Neuron (in vitro differentiated cells): Measurements from ENCODE around the gene TFAP2A.

ENCODE experiments used
- H2AFZ ChIP-seq: one replicate; pipeline ENCODE4 v1.6.1; 2013; ENCODE audit warnings: low read depth, mild to moderate bottlenecking, inconsistent platforms, low read length, moderate library complexity
- H3K27me3 ChIP-seq: one replicate; pipeline ENCODE4 v1.6.1; 2013; ENCODE audit warnings: low read length; ENCODE audit not compliant: insufficient read depth
- H3K36me3 ChIP-seq: one replicate; pipeline ENCODE4 v1.6.1; 2013; ENCODE audit warnings: low read length; ENCODE audit not compliant: insufficient read depth
- H3K4me1 ChIP-seq: one replicate; pipeline ENCODE4 v1.6.1; 2013; ENCODE audit warnings: low read length; ENCODE audit not compliant: insufficient read depth
- H3K4me3 ChIP-seq: 2 replicates; pipeline ENCODE4 v1.5.1; 2013; ENCODE audit warnings: mild to moderate bottlenecking, low read length, moderate library complexity
- H3K9me3 ChIP-seq: one replicate; pipeline ENCODE4 v1.6.1; 2013; ENCODE audit warnings: low read length

TFAP2A gene

GRCh38 chr6:10385524-10386132 lies 29.2 kb downstream of the TFAP2A start:
- Histone ChIP-seq H3K27me3 (peaks cover 99% of the 10 kb centered on the region), H3K4me3 (no peak overlapping the region), H3K9me3 (no peaks in the 10 kb centered on the region), H3K36me3 (no peaks in the 10 kb centered on the region), H3K4me1 (peaks cover 8% of the 10 kb centered on the region), H2AFZ (no peak overlapping the region)

DNA sequence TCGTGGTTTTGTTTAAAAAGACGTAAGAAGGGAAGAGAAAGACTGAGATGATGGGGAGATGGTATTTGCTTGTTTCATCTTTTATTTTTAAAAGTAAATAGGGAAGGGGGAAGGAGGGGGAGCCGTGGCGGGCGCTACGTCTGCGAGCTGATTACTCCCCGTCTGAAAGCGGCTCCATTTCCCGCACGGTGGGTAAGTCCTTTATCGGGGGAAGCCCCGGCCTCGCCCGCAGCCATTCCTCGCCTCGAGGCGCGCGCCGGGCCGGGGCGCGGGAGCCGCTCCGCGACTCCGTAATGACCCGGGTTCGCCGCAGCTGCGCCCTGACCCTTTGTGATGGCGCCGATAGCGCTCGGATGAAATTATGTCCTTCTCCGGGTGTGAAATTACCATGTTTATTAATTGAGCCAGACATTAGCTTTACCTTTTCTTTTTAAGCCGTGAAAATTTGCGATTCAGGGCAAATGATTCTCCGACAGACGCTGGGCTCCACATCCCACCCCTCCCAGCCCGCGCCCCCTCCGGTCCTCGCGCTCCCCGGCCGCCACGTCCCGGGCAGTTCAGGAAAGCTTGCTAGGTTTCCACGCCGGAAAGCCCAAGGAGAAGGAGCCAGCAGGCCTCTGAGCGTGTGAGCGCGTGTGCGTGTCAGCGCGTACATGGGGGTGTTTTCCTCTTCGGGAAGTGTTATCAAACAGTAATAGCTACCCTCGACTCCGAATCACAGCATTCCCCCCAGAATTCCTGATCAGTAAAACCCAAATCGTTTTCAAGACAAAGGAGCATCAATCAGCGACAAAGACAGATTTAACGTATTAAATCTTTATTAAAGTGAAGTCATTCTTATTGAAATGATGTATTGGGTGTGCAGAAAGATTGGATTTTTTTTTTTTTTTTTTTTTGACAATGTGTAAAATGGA lies 30.0 kb downstream of the TFAP2A start:
- H3K4me3 ChIP-seq = no peak overlapping the region
- no peaks in the 10 kb centered on the region for H3K36me3 ChIP-seq
- H3K9me3 ChIP-seq = no peaks in the 10 kb centered on the region
- H3K27me3 ChIP-seq = peaks cover 95% of the 10 kb centered on the region
- H2AFZ ChIP-seq = no peak overlapping the region
- peaks cover 2% of the 10 kb centered on the region for H3K4me1 ChIP-seq

GRCh38 chr6:10384091-10384609 lies 30.7 kb downstream of the TFAP2A start:
- Histone ChIP-seq H3K36me3 (no peaks in the 10 kb centered on the region), H3K4me3 (no peak overlapping the region), H2AFZ (no peak overlapping the region), H3K9me3 (no peaks in the 10 kb centered on the region), H3K27me3 (peaks cover 89% of the 10 kb centered on the region), H3K4me1 (no peaks in the 10 kb centered on the region)

DNA sequence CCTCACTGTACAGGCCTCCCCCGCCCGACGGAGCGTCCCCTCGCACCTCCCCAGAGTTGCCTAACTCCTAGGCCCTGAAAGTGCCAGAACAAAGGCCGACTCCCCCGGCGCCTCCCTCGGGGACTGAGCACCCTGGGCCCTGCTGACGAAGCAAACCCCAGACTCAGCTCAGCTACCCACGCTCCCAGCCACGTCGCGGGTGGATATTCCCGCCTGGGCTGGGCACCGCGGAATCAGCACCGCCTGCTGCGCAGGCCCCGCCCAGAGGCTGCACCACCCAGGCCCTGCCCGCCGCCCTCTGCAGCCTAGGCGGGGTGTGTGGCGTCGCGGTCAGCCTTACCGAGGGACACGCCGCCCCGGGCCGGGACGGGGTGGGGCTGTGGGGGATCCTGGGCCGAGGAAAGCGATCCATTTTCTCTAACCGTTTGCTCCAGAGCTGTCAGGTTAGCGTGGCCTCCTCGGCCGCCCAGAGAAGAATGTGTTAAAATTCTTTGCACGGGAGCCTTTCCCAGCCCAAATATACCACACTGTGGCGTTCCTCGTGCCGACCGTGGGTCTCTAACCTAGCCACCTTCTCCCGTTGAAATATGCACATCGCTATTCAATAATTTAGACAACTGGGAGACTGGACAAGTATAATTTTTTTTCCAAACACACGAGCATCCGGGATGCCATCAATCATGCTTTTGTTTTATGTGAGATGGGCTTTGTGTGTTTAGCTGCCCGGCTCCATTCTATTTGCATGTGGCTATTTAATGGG lies 31.4 kb downstream of the TFAP2A start:
- Histone ChIP-seq H3K4me1 (no peaks in the 10 kb centered on the region), H3K36me3 (no peaks in the 10 kb centered on the region), H3K9me3 (no peaks in the 10 kb centered on the region), H3K27me3 (peaks cover 85% of the 10 kb centered on the region), H3K4me3 (no peak overlapping the region), H2AFZ (no peak overlapping the region)

DNA sequence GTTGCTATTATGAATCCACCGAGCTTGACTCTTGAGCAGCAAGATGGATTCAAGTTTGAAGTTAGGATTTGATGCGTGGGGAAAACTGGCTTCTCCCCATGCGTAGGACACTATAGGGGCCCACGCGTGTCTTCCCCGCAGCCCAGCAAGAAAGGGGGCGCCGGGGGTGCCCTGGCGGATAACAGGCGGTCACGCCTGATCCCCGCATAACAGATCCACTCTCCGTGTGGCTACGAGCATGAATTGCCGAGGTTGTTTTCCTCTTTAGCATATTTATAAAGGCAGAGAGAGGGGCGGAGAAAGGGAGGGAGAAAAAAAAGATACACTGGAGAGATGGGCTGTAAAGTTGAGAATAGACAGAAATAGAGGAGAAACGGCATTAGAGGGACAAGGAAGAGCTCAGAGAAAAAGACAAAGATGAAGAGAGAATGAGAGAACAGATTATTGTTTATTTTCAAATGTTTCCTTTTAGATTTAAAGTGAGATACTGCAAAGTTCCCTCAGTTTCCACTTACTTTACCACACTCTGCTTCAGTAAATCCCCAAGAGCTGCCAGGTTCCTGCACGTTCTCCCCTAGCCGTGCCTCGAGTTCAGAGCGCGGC lies 32.0 kb downstream of the TFAP2A start:
- peaks cover 82% of the 10 kb centered on the region for H3K27me3 ChIP-seq
- H2AFZ ChIP-seq = no peak overlapping the region
- no peaks in the 10 kb centered on the region for H3K4me1 ChIP-seq
- H3K36me3 ChIP-seq = no peaks in the 10 kb centered on the region
- no peak overlapping the region for H3K4me3 ChIP-seq
- H3K9me3 ChIP-seq = no peaks in the 10 kb centered on the region

GRCh38 chr6:10382322-10382721 lies 32.6 kb downstream of the TFAP2A start:
- Histone ChIP-seq H3K9me3 (no peaks in the 10 kb centered on the region), H3K4me1 (no peaks in the 10 kb centered on the region), H3K27me3 (peaks cover 77% of the 10 kb centered on the region), H2AFZ (no peak overlapping the region), H3K4me3 (no peak overlapping the region), H3K36me3 (no peaks in the 10 kb centered on the region)

GRCh38 chr6:10381830-10382208 lies 33.1 kb downstream of the TFAP2A start:
- no peaks in the 10 kb centered on the region for H3K9me3 ChIP-seq
- H2AFZ ChIP-seq = no peak overlapping the region
- peaks cover 72% of the 10 kb centered on the region for H3K27me3 ChIP-seq
- no peaks in the 10 kb centered on the region for H3K36me3 ChIP-seq
- H3K4me1 ChIP-seq = no peaks in the 10 kb centered on the region
- no peak overlapping the region for H3K4me3 ChIP-seq

DNA sequence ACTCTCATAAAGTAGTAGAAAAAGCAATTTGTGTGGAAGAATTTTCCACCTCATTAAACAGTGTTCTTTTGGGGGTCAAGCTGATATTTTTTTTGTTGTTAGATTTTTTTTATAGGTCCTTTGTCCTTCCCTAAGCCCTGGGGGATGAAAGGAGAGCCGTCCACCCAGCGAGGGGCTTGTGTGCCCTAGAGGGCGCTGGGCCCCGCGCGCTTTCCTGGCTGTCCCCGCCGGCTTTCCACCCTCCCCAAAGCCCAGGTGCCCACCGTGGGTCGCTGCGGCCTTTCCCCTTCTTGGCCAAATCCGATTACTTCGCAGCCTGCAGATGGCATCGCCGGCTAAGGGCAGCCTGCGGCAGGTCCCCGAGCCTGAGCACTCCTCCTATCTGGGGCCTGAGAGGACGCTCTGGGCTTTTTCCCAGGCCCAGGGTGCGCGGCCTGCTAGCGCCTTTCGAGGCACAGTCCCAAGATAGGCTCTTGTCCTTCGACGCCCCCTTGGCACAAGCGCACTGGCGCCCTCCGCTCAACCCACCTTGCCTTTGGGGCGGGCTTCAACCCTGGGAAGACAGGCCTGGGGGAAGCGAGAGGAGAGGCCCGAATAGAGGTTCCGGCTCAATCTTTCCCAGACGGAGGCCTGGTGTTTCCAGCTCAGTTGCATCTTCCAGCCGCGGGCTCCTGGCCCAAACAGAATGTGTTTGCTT lies 33.6 kb downstream of the TFAP2A start:
- H2AFZ ChIP-seq = no peak overlapping the region
- no peak overlapping the region for H3K4me3 ChIP-seq
- H3K36me3 ChIP-seq = no peaks in the 10 kb centered on the region
- peaks cover 67% of the 10 kb centered on the region for H3K27me3 ChIP-seq
- H3K9me3 ChIP-seq = no peaks in the 10 kb centered on the region
- no peaks in the 10 kb centered on the region for H3K4me1 ChIP-seq

DNA sequence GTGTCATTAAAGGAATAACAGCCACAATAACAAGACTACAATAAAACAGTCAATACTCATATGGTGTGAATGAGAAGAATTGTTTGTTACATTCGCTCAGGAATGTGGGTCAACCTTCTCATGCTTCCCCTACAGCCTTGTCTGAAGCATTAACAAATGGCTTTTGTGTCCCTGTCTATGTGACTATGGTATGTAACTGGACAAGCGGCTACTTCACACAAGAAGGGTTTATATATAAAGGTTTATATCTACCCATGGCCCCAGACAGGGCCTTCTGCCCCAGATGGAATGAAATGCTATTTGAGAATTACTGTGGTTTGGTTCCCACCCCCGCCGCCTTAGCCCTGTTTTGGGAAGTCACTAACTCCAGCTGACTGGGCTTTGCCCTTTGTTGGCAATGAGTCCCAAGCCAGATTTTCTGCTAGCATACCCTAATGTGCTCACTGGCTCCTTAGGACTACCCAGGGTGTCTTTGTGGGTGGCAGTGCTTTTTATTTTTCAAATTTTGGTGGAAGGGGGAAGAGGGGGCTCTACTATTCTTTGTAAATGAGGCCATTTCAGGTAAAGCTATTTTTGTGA lies 39.4 kb downstream of the TFAP2A start:
- Histone ChIP-seq H2AFZ (no peak overlapping the region), H3K4me1 (no peaks in the 10 kb centered on the region), H3K4me3 (no peak overlapping the region), H3K9me3 (no peaks in the 10 kb centered on the region), H3K27me3 (peaks cover 9% of the 10 kb centered on the region), H3K36me3 (no peaks in the 10 kb centered on the region)

DNA sequence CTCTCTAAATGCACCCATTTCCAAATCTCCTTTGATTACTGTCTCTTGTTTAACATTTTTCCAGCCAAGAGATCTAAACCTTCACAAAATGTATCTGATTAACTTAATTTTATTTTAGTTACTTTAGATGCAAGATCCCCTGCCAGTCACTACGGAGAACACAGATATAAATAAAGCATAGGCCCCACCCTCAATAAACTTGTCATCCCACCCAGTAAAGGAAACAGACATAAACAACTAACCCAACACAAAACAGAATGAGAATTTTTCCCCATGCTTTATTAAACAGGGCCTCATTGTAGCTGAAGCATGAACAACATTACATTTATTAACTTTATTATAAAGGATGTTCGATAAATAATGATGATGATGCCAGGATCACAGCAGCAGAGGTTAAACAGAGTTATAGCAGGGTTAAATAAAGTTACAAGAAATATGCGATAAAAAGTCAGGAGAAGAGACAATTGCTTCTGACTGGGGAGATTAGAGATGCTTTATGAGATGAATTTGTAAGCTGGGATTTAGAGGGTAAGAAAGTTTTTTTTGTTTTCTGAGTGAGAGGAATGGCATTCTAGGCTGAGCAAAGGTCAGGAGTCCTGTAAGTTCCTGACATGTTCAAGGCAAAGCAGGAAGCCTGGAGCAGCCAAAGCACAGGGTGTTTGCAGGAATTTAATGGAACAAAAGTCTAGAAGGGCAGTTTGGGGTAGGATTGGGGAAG lies 41.1 kb downstream of the TFAP2A start:
- H3K4me1 ChIP-seq = no peaks in the 10 kb centered on the region

DNA sequence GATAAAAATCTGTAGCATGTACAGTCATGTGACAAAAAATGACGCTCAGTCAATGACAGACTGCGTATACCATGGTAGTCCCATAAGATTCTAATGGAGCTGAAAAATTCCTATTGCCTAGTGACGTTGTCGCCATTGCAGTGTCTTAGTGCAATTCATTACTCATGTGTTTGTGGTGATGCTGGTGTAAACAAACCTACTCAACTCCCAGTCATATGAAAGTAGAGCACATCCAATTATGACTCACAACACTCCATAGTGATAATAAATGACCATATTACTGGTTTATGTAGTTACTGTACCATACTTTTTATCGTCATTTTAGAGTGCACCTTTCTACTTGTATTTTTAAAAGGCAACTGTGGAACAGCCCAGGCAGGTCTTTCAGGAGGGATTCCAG lies 45.0 kb downstream of the TFAP2A start:
- Histone ChIP-seq H2AFZ (no peak overlapping the region), H3K4me3 (no peak overlapping the region), H3K36me3 (no peaks in the 10 kb centered on the region), H3K4me1 (no peaks in the 10 kb centered on the region), H3K27me3 (no peaks in the 10 kb centered on the region), H3K9me3 (no peaks in the 10 kb centered on the region)

More for the DNA sequence above, 41.1 kb downstream of the TFAP2A start:
- Histone ChIP-seq H2AFZ (no peak overlapping the region), H3K9me3 (no peaks in the 10 kb centered on the region), H3K4me3 (no peak overlapping the region), H3K27me3 (peaks cover 7% of the 10 kb centered on the region), H3K36me3 (no peaks in the 10 kb centered on the region)
